Measurements from ENCODE around the gene CP.

DNA sequence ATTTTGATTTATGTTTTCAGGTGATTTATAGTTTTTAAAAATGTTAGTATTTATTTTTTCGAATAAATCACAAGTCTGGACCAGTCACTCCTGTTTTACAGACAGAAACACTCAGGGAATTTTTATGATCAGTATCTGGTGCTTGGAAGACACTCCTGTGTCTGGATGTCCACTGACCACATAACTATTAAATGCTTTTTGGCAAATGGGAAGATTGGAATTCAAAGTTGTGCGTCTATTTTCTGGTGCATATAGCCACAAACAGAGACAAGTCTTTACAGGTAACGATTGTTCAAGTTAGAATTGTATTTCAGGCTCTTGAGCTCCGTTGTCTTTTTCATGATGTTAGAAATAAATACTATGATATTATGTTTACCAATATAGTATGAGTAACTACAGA lies 12.2 kb downstream of the CP start:
- no peak for TF ChIP-seq POLR2A (IDR thresholded peaks at IDR 0.05)
- no peak for TF ChIP-seq CTCF (IDR thresholded peaks at IDR 0.05)
